ENCODE results near the gene NUTM1.
A peak's percentile ranks its signal among the peaks of the same experiment; 100 is the strongest.
"Not testable (repeated sequence)": the region's sequence is repeated elsewhere in the genome, so short reads cannot be mapped to it uniquely, and the experiment has no call there.

The NUTM1 gene

DNA sequence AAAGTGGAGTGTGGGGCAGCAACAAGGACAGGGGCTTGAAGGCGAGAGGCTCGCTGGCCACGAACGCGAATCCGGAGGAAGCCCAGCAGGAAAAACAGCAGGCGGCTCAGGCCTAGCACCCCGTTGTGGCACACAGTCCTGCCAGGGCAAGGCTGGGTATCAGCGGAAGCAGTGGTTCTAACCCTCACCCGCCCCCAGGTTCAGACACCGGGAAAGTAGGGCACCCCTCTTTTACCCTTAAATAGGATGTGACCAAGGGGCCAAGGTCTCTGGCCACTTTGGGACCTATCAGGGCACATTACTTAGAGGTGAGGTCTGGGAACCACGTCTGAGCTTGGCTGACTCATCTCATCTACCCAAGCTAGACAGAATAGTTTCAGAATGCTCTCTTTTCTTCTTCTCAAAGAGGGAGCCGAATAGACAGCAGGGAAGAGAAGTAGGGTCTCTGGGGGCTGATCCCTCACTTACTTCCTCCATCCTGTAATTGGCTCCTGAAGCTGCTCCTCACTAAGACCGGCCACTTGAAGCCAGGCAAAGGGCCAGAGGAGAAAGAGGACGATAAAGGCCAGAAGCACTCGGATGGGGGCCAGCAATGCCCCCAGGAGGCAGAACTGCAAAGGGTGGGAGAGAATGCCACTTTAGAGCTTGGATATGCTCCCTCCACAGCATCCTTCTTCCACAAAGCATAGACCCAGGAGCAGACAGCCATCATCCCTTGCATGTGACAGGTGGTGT lies 22.1 kb downstream of the NUTM1 start:
- no peak for DNase-seq

GRCh38 chr15:34365836-34366235 lies 22.7 kb downstream of the NUTM1 start:
- no peak for DNase-seq

DNA sequence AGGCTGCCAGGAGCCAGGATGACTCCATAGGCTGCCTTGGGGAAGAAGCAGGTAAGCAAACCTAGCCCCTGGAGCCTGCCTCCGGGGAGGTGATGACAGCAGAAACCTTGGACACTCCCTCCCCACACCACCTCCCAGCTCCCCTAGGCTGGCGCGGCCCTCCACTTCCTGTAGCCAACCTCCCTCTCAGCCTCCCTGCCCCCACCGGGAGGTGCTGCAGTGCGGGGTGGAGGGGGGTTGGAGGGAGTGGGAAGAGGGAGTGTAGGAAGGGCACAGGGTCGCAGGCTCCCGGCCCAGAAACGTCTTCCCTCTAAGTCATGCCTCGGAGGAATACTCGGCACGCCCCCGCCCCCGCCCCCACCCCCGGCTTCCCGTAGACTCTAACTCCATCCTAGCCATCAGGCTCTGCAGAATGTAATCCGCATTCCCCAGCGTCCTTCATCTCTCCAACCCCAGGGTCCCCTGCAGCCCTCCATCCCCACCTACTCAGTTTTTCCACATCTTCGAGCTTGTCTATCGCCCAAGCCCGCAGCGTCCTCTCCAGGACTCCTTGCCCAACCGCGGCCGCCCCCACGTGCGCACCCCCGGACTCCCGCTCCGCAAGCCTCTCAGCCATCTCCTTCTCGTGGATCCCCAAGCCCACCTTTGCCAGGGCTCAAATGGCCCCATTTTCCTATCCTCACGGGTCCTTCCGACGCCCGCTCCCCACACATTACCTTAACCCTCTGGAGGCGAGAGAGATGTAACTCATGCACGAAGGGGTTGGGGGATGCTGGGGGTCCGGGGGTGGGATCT lies 23.4 kb downstream of the NUTM1 start:
- peak; percentile 36 for DNase-seq

- DNase-seq, result peak; percentile 88
Observed at GRCh38 chr15:34367101-34368081, 24.3 kb downstream of the NUTM1 start, which contains the start of gene LPCAT4. LPCAT4 (minus strand) TSS chr15:34367196; CDS start chr15:34367100, 96 bp downstream.

GRCh38 chr15:34370129-34370528 lies 27.0 kb downstream of the NUTM1 start:
- DNase-seq, result no peak

- no peak for DNase-seq
Observed at GRCh38 chr15:34370643-34371042, 27.5 kb downstream of the NUTM1 start.

DNA sequence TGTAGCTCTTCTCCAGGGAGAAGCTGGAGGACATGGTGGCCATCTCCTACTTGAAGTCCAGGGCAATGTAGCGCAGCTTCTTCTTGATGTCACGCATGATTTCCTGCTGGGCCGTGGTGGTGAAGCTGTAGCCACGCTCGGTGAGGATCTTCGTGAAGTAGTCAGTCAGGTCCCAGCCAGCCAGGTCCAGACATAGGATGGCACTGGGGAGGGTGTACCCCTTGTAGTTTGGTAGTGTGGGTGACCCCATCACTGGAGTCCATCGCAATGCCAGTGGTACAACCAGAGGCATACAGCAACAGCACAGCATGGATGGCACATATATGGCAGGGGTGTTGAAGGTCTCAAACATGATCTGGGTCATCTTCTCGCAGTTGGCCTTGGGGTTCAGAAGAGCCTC lies 30.8 kb downstream of the NUTM1 start:
- no peak for DNase-seq

DNA sequence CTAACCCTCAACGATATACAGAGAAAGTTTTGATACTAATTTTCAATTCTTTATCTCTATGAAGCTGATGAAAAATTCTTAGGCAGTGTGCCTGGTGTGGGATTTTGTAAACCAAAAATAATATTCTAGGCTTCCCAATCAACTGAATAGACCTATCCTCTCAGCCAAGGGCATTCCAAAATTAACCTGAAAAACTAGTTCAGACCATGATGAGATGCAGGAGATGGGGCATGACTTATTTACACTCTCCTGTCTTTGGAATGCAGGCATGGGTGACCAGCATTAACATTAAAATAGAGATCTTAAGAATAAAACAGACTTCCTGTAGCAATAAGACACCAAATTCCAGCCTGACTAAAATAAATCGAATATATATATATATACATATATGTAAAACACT lies 31.7 kb downstream of the NUTM1 start:
- no peak for DNase-seq

DNA sequence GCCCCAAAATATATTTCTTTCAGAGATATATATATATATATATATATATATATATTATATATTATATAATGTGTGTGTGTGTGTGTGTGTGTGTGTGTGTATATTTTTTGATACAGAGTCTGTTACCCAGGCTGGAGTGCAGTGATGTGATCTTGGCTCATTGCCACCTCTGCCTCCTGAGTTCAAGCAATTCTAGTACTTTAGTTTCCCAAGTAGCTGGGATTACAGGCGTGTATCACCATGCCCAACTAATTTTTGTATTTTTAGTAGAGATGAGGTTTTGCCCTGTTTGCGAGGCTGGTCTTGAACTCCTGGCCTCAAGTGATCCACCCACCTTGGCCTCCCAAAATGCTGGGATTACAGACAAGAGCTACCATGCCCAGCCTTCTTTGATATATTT lies 32.4 kb downstream of the NUTM1 start:
- not testable (repeated sequence) for DNase-seq

- DNase-seq, result no peak
Observed at GRCh38 chr15:34376856-34377255, 33.7 kb downstream of the NUTM1 start.

DNA sequence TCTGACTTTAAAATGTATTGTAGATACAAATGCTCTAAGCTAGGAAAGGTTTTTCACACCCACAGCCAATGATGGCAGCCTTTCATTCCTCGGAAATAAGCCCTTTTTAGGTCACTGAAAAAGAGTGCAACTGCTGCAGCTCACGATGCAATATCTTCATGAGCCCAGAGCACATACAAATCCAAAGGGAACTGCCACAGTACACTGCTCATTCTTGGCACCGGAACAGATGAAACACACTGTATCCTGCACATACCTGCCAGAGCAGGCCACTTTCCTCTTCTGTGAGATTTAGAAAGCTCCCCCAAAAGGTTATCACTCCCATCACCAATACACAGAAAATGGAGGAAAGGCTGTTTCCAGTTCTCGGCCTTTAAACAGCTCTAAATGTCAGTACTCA lies 37.4 kb downstream of the NUTM1 start:
- DNase-seq, result not testable (repeated sequence)

GRCh38 chr15:34381829-34382521 lies 38.9 kb downstream of the NUTM1 start:
- DNase-seq, result not testable (repeated sequence)

DNA sequence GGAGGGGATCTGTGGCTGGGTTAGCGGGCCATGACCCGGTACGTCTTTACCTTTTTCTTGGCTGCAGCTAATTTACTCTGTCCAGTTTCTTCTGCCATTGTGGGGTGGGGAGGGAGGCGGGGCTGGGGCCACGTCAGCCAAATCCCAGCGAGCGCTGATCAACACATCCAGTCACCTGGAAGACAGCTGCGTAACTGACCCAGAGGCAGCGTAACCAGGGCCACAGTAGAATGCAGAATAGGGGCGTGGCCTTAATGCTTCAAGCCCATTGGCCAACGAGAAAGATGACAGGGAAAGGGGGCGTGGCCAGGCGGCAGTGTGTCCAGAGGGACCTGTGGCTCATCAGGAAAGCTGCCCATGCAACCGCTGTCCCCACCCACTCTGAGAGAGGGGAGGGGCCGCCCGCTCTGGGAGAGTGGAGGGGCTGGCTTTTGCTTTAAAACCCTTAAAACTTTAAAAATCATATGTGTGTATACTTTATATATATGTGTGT lies 46.5 kb downstream of the NUTM1 start:
- not testable (repeated sequence) for DNase-seq

DNA sequence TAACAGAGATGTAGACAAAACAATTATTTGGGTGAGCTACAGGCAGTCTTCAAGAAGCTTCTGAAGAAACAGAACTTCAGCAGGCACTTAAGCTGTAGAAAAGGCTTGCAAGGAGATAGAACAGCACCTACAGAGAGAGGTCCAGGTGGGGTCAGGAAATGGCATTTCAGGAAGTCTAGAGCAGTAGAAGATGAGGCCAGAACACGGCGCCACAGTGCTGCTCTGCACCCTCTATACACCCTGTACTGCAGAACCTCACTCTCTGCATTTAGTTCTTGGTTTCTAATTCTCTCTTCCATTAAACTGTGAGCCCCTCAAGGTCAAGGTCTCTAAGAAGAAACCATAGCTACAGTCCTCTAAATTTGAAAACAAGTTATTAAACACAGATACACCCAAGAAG lies 49.9 kb downstream of the NUTM1 start:
- DNase-seq, result not testable (repeated sequence)

DNA sequence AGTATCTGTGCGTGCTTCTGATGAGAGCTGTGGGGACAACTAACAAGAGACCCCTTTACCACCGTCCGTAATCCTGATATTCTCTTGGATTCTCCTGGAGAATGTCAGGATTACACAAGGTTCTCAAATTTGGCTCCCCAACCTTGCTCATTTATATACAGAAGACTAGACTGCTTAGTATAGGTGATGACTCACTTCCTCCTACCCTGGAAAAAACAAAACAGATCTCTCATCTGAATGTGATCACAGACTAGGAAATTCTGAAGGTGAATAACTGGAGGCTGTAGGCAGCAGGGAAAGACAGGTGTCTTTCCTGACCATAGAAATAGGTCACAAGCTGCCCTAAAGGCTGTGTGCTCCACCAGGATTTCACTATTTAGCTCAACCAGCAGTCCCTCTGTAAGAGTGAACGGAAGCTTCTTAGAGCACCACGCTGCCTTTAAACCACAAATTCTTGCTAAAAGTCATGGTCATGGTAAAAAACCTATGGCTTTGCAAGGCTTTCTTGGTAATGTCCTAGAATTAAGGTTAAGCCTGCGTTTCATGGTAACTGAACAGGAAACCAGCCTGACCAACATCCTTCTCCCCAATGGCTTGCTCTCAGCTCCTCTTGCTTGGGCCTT lies 54.6 kb downstream of the NUTM1 start:
- not testable (repeated sequence) for DNase-seq

GRCh38 chr15:34403160-34403598 lies 60.1 kb downstream of the NUTM1 start:
- DNase-seq, result not testable (repeated sequence)

- not testable (repeated sequence) for DNase-seq
Observed at GRCh38 chr15:34403899-34404298, 60.8 kb downstream of the NUTM1 start.

Measured in activated naive CD4-positive, alpha-beta T cell treated with anti-CD3 and anti-CD28 coated beads, Interleukin-2, amount 50 U/mL, for 16 hours (primary cell).